Epithelial cell of esophagus (primary cell): ENCODE measurements around the gene XIRP2.

Experiments used
- DNase-seq: peaks from one replicate; pipeline ENCODE4 v3.0.0; 2010; ENCODE audit warnings: low read depth
- H3K4me3 ChIP-seq: 2 replicates; pipeline ENCODE4 v1.5.1; 2011; ENCODE audit warnings: mild to moderate bottlenecking, low read length, control low read depth
- CTCF ChIP-seq: IDR thresholded peaks from 2 replicates; pipeline ENCODE4 v1.5.1; 2011; ENCODE audit warnings: low read depth, mild to moderate bottlenecking, low read length, control low read depth, inconsistent platforms; ENCODE audit not compliant: insufficient read depth; ENCODE audit errors: missing control alignments

XIRP2 gene

DNA sequence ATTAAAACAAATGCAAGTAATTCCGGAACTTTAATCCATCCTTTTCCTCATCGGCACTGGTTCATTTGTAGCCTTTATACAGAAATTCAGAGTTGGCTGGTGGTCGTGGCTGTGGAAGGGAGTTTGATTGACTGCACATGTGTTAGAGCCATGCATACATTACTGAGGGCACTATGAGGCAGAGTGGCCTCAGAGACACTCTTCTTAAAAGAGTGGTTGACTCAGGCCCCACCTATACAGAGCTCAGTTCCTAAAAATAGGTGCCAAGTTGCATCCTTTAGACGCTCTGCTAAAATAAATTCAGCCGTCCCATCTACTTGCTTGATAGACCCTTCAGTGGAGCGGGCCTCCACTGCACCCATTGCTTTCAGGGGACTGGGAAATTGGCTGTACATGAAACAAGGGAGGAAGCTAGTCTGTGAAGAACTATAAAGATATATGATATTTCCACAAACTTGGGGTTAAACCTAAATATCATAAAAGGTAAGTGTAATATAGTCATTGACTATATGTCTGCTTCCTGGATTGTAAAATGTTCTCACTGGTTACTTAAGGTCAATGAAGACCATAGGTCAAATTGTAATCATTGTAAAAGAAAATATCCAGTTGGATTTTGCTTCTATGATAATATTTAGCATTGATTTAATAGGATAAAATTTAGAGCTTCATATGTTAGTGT is 298.9 kb downstream of the XIRP2 start:
- no peak for DNase-seq
- TF ChIP-seq CTCF = no peak
- H3K4me3 ChIP-seq = no peak overlapping the region

DNA sequence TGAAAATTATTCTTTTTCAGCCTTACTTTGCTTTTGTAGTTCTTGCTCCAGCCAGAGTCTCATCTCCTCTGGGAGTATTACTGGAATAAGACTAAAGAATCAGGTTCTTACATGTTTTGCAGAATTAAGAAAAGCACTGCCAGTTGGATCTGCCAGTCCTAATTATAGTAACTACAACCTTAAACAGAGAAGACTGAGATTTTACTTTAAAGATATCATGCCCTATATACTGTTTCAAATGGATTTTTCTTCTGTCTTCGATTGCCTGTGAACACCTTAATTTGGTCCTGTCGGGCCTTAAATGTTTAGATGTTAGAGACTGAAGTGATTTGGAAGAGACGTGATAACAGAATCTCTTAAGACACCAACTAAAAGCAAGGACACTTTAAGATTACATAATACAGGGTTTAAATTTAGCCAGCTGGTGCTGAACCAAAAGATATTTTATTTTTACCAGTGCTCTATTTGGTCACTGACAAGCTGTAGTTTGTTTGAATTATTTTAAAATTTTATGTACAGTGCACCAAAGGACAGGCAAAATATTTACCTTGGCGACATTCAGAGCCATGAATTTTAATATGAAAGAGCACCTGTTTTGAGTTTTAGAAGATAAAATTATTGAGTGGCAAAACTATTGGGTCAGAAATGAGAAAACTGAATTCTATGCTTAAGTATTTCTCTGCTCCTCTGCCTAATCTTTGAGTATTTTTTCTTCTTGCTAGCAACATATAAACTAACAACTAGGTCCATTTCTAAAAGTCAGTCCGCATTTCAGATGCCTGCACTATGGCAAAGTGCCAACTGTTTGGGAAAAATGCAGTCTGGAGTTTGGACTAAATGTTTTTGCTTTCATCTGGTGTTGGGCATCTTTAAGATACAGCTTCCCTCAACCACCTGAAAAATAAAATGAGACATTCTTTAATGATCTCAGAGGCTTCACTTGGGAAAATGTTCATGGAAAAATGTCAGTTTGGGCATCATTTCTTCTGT is 300.0 kb downstream of the XIRP2 start:
- no peak for DNase-seq
- TF ChIP-seq CTCF = no peak

GRCh38 chr2:167190053-167190452 is 301.8 kb downstream of the XIRP2 start:
- DNase-seq = peak; percentile 41
- no peak for TF ChIP-seq CTCF
- H3K4me3 ChIP-seq = no peak overlapping the region

More for the DNA sequence above, 300.0 kb downstream of the XIRP2 start:
- no peak overlapping the region for H3K4me3 ChIP-seq

DNA sequence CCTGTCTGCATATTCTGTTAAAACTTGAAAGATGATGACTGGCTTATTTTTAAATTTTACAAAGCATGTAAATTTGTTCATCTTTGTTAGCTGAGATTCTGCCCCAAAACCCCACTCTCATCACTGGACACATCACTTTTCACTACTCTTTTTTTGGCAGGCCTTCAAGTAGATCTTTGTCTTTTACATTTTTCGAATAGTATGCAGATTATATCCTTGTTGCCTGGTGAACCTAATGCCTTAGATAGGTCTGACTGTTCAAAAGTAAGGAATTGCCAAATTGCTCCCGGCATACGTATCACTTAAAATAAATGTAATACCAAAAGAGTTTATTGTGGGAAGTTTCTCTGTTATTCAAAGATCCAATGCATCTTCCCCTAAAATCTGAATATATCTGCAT is 303.3 kb downstream of the XIRP2 start:
- no peak for TF ChIP-seq CTCF
- H3K4me3 ChIP-seq = no peak overlapping the region
- no peak for DNase-seq

- no peak overlapping the region for H3K4me3 ChIP-seq
- TF ChIP-seq CTCF = no peak
- no peak for DNase-seq
Observed at GRCh38 chr2:167192833-167193232, 304.6 kb downstream of the XIRP2 start.

DNA sequence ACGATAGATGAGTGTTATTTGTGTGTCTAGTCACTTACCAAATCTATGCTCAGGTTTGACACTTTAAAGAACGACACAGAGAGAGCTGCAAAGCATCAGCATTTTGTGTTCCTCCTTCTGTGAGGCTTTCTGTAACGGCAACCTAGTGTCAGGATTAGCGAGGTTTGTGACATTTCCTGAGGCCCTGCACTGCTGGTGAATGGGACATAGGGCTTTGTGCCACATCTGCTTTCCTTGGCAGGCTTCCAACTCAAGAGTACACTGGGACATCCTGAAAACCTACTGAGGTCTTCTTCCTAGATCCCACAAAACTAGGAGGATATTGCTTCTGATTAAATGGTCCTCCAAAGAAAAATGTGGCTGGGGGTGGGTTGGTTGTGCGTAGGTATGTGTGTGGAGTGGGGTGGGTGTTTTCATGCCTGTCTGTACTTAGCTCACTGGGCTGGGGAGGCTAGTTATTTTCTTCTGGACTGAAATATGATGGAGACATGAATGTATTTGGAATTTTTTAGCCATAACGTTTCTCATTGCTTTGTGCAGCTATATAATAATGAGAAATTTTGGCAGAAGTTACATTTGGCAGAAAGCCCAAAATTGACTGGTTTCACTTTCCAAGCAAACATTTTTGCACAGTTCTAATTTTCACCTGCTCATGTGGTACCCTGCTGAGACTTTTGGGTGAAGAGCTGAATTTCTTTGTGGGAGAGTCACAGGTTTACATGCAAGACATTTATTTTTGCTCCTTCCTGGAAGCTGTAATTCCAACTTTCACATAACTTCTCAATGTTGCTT is 308.4 kb downstream of the XIRP2 start:
- no peak for DNase-seq
- H3K4me3 ChIP-seq = no peak overlapping the region
- no peak for TF ChIP-seq CTCF
